ENCODE results near the gene KHSRP.
"Not testable (repeated sequence)": the region's sequence is repeated elsewhere in the genome, so short reads cannot be mapped to it uniquely, and the experiment has no call there.

KHSRP gene

DNA sequence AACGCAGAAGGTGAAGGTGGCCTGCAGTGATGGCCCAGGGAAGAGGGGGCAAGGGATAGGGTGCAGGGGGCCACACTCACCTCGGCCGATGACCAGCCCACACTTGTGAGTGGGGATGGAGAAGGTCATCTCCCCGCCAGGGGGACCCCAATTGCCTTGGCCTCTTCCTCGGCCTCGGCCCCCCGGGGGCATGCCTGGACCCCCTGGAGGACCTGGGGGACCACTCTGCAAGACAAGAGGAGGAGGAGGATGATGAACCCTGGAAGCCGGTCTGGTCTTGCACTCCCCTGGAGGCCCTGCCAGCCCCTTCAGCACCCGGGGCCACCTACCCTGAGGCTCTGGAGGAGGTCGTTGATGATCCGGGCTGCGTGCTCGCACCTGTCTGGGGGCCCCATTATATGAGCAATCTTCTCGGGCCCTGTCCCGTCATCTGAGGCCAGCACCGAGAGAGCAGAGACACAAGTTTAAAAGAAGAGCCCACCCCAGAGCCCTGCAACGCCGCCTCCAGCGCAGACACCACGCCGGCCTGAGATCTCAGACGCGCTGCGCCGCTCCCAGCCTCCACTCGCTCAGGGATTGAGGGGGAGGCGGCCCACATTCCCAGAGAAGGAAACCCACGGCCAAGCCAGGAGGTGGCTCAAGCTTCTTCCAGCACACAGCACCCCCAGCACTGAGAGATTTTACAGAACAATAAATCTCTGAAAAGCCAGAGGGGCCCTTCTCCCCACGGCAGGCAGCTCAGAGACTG, 7.8 kb downstream of the KHSRP start:
- DNase-seq, result no peak

DNA sequence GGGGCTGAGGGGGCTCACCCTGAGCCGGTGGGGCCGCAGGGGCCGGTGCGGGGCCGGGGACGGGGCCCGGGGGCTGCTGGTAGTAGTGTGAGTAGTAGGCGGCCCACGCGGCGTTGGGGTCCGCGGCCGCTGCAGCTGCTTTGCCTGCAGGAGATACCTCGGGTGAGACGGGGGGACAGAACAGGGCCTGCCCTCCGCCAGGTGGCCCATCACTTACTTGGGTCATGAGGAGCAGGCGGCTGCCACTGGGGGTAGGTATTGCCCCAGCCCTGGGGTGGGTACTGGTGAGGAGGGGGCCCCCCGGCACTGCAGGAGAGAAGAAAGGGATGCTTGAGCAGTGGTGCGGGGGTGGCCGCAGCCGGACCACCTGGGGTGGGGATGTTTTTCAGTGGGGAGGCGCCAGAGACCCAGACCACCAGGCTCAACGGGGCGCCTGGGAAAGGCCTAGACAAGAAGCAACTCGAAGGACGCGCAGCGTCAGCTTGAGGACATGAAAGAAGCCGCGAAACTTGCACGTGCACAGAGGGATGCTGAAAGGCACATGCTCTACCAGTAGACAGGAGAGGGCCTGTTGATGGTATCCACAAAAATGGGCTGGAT, 8.9 kb downstream of the KHSRP start:
- no peak for DNase-seq

DNA sequence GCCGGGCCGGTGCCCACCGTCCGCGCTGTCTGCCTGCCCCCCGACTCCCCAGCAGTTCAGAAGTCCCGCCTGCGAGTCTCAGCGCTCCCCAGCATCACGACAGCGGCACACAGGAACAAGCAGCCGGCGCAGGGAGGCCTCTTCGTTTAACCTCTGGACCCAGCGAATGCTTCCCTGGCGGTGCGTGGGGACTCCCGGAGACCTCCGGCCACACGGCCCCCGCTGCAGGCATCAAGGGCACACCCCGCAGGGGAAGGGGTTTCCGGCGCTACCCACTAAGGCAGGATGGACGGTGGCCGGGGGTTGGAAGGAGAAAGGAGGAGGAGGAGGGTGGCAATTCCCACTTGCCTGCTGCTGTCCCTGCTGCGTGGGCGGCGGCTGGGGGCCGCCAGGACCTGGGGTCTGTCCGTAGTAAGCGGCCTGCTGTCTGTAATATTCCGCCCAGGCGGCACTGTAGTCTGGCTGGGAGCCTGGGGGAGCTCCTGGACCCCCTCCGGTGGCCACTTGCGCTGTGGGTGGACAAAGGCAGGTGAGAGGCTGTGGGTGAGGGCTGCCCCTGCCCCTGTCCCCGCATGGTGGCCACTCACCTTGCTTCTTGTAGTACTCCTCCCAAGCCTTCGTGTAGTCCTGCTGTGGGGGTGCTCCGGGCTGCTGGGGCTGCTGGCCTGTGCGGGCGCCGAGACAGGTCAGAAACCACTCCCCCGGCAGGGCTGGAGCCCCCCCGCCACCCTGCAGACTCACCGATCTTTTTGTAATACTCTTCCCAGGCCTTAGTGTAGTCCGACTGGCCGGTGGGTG, 9.6 kb downstream of the KHSRP start:
- DNase-seq, result no peak

DNA sequence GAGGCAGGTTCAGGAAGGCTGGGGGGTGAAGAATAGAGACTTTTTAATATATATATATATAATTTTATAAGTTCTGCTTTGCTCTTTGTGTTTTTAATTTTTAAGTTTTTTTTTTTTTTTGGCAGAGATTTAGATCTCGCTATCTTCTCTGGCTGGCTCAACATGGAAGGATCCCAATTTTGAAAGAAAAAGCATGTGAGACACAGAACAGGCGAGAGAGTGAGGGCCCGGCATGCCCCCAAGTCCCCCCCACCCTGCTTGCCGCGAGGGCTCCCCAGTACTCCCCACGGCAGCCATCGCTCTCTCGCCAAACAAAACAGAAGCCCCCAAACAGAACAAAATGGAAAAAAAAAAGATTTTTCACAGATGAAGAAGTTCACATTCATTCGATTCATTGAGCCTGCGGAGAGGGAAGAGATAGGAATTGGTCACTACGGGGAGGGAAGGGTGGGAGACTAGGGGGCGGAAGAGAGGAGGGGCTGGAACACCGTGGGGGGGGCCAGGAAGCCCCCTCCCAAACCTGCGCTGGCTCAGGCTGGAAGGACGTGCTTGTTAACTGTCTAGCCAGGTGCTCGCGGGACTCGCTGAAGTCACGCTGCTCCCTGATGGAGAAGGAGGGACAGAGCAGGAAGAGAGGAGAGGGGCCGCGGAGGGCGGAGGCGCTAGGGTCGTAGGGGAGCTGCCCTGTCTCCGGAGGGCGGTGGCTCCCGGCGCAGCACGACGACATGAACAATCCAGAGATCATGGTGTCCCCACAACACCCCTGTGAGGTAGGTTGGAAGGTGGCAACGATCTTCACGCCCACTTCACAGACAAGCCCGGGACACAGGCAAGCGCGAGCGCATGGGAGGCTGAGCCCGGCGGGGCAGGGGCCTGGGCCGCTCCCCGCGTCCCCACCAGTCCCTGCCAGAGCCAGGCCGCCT, 10.6 kb downstream of the KHSRP start:
- no peak for DNase-seq

DNA sequence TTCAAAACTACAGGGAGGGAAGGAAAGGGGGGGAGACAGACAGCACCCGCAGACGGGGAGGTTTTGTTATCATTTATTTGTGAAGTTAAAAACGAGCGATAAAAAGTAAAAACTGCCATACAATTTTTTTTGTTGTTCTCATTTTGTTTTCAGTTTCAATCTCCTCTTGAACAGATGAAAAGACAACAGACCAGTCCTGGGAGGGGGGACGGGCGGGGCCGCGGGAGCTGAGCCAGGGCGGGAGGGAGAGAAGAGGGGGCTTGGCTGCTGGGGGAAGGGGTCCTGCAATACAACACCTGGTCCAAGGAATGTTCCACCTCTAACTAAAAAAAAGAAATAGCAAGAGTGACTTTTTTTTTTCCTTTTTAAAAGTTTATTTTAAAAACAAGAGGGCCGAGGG, 11.3 kb downstream of the KHSRP start:
- no peak for DNase-seq

DNA sequence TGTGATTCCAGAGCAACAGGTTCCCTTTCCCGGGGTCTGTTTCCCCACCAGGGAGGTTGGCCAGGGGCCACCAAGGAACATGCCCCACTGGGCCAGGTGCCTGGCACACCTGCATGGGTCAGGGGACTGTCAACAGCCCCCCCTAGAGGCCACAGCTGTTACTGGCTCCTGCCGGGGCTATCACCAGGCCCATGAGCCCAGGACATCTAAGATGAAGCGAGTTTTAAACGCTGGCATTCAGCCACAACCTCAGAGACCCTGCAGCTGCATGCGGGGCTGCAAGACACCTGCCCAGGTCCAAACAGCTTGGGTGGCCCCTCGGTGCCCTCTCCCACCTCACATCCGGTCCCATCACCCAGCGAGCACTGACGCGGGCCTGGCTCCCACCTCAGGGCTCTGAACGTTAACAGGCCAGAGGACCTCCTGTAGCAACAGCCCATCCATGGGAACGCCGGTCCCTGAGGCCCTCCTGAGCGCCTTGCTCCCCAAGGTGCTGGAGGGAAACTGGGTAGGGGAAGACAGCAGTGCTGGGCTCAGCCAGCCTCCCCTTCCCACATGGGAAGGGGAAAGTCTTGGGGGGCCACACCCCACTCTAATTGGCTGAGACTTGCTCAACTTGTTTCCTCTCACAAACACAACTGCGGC, 12.0 kb downstream of the KHSRP start:
- DNase-seq, result peak; percentile 45

DNA sequence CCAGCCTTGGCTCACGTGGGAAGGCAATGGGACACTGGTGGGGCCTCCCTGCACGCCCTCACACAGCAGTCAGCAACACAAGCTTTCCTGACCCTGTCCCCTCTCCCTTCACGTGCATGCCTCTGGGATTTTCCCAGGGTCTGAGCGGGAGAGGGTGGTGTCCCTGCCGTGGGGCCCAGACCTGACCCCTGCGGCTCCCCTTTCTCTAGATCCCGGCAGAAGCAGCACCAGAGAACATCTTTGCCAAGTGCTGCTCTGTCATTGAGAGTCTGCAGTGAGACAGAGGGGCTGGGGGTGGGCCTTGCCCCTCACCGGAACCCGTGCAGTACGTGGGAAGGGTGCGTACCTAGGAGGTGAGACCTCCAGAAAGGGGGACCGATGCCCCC, 12.6 kb downstream of the KHSRP start:
- DNase-seq, result no peak

DNA sequence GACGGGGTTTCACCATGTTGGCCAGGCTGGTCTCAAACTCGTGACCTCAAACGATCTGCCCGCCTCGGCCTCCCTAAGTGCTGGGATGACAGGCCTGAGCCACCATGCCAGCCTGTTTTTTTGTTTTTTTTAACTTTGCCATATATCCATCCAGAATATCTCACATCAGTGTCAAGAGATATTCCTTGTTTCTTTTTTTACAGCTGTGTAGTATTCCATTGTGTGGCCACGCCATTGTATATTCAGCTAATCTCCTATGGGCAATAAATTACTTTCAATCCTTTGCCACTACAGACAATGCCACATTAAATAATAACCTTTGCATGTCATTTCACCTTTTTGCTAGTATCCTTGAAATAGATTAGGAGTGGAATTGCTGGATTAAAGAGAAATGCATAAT, 15.3 kb downstream of the KHSRP start:
- no peak for DNase-seq

DNA sequence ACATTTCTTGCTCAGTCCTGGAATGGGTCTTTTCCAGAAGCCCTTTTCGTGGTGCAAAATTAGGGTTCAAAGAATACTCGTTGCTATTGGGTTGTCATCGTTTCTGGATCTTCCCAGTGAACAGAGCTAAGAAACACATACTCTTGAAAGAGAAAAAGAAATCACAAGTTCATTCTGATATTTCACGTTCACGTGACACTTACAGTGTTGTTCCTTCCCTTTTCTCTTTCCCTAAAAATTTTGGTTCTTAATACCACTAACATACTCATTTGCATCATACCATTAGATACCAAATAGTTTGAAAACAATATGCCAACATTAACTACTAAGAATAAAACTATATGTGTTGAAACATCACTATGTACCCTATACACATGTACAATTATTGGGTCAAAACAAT, 18.2 kb downstream of the KHSRP start:
- DNase-seq, result no peak

DNA sequence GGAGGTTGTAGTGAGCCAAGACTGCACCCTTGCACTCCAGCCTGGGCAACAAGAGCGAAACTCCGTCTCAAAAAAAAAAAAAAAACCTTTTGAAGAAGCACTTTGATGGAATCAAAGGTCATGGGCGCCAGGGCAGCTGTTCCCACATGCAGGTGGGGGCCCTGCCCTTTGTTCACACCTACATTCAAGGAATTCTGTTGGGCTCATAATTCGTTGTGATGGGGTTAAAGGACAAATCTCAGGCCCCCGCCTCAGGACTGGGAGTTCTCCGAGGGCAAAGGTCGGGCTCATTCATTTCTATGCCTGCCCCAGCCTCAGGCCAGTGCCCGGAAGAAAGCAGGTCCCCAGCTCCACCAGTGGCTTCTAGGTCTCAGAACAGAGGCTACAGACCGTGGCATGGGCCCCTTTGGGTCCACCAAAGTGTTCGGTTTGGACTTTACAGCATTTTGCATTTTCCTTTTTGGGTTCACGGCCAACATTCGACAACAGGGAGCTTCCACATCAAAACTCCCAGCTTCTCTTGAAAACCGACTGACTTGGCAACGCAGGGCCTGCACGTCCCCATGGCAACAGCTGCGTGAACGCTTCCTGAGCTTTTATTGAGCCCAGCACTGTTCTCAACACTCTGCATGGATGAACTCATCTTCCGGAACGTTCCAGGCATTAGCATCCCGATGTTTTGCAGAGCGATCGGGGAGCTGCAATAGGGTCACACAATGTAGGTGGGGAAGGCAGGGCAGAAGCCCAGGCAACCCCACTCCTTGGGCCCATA, 21.6 kb downstream of the KHSRP start:
- DNase-seq, result peak; percentile 89

DNA sequence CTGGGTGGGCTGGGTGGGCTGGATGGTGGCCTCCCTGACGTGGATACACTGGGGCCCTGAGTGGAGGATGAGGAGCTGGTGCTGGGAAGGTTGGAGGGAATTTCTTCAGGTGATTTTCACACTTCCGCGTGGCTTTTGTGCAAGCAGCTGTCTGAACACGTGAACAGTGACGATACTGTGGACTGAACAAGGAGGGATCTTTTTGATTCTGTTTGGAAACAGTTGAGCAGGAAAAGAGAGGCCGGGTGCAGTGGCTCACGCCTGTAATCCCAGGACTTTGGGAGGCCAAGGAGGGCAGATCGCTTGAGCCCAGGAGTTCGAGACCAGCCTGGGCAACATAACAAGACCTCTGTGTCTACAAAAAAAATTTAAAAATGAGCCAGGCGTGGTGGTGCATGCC, 22.6 kb downstream of the KHSRP start:
- no peak for DNase-seq

DNA sequence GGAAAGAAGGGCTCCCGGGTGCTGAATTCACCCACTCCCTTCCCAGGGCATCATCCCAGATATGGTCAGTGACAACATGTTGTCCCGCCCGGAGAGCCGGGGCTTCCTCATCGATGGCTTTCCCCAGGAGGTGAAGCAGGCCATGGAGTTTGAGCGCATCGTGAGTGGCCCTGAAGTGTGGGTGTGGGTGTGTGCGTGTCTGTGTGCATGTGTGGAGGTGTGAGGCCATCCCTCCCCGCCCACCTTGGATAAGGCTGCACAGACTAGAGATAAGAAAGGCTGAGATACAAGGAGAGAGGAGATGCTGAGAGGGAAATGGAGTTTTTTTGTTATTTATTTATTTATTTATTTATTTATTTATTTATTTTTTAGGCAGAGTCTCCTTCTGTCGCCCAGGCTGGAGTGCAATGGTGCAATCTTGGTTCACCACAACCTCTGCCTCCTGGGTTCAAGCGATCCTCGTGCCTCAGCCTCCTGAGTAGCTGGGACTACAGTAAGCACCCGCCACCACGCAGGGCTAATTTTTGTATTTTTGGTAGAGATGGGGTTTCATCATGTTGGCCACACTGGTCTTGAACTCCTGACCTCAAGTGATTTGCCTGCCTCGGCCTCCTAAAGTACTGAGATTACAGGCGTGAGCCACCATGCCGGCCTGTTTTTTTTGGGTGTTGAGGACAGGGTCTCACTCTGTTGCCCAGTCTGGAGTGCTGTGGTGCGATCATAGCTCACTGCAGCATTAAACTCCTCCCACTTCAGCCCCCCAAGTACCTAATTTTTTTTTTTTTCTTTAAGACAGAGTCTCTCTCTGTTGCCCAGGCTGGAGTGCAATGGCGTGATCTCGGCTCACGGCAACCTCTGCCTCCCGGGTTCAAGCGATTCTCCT, 24.3 kb downstream of the KHSRP start:
- not testable (repeated sequence) for DNase-seq

DNA sequence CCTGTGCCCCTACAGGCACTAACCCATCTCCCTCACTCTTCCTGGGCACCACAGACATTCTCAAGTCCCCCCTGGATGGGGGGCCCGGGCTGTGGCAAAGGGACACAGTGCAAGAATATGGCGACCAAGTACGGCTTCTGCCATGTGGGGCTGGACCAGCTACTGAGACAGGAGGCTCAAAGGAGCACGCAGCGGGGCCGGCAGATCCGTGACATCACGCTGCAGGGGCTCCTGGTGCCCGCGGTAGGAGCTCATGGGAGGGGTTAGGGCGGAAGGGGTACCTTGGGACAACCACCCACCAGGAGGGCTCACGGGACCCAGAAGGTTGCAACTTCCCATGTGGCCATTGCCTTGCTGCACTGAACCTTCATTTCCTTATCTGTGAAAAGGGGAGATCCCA, 28.3 kb downstream of the KHSRP start:
- no peak for DNase-seq

DNA sequence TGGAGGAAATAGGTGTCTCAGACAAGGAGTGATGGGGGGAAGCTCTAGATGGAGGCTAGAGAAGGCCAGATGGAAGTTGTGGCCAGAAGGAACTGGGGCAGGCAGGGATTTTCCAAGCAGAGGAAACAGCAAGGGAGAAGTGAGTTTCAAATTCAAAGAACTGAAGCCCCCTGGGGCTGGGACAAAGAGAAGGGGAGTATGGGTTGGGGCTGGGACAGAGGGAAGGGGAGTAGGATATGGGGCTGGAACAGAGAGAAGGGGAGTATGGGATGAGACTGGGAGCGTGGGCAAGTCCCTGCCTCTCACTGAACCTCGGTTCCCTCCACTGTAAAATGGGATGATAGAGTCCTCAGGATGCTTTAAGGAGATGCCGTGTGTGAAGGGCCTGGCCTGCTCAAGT, 29.8 kb downstream of the KHSRP start:
- DNase-seq, result no peak

DNA sequence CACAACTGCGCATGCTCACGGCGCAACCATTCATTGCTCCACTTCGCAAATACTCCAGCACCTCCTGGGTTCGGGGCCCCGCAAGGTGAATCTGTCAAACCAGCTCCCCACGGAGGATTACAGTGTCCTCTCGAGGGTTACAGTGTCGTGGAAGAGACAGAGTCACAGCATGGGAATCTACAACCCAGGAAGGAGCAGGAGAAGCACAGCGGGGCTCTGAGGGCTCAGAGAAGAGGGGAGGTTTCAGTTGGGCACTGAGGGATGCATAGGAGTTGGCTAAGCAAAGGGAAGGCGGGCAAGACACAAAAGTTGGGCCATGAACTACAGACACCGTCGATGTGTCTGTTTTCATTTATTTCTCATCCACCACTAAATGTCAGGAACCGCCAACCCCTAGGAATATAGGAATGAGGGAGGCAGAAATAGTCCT, 30.6 kb downstream of the KHSRP start:
- DNase-seq, result no peak

DNA sequence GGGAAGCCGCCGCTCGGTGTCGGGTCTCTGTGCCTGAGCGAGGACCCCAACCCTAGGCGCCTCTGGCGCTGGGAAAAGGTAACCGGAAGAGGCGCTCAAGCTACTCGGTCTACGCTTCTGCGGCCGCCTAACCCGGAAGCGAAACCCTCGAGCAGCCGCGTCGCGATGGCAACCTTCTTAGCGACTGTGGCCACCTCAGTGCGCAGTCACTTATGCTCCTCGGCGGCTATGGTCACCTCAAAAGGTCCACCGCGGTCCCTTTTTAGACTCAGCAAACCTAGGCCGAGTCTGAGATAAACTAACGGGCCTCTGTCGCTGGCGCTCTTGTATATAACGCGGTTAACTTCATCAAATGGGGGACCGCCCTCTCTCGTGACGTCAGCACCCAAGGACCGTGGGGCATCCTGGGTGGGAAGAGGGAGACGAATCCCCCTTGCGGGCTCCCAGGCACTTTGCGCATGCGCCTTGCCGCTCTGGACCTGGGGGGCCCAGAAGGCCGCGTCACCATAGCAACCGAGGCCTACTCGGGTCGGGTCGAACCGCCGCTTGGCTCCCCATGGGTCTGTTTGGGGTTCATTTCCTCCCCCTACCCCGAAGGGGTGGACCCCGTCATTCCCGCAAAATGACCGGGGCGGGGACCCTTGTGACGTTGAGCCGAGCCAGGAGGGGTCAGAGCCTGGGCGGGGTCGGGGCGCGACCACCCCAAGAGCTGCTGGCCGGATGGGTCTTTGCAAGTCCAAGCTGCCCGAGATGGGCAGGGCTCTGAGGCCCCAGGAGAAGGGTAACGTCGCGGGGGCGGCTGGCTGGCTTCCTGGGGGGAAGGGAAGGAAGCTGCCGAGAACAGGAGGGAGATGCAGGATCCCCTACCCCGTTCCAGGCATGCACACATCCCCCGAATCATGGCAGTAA, 31.3 kb downstream of the KHSRP start, which contains the start of gene GTF2F1:
Gene GTF2F1, minus strand, starts transcription at position 91 of the 909 bp plus-strand sequence. CDS start 169 bp downstream, outside the sequence.
- DNase-seq, result peak; percentile 98

DNA sequence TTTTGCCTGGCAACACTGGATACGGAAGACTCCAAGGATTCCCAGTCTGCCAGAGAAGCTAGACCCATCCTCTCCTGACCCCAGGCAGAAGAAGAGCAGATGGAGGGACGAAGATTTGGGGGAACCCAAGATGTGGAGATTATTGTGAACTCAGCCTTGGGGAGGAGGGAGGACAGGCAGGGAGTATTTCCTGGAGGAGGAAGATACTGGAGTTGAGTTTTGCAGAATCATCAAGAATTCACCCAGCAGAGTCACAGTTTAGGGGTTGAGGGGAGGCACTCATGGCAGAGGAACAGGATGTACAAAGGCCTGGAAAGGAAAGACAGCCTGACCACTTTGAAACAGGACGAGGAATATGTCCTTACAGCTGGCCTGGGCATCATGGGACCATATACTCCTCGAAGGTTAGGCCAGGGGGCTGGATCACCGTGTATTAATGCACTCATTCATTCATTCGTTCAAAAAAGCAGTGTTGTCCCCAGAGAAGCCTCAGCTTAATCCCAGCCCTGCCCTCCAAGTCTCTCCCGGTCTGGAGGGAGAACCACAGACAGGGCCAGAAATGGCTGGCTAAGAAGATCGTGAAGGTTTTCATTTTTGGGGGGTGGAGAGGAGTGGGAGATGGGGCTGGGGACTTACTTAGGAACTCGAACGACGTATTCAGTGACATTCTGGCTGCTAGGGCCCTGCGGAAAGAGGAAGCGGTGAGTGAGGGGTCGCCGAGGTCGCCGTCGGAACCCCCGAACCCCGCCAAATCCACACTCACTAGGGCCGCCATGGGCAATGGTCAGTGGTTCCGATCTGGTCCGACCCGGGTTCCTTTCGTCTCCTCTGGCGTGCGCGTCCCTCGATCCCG, 32.2 kb downstream of the KHSRP start:
- DNase-seq, result no peak

DNA sequence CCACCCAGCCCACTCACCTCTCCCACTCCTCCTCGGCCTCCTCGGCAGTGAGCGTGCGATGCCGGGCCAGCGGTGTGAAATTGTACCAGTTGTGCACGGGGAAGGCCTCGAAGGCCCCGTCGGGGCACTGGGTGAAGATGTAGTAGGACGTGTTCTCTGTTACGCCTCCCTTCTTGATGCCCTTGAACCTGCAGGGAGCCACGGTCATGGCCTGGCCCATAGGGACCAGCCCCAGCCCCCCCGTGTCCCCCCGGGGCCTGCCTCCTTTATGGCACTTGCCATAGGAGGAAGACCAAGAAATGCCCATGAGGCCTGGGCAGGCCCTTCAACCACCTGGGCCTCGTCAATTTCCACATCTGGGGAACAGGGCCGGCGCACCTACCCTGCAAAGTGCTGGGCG, 37.2 kb downstream of the KHSRP start:
- DNase-seq, result no peak
